ENCODE results near the gene LRRC8B.

DNA sequence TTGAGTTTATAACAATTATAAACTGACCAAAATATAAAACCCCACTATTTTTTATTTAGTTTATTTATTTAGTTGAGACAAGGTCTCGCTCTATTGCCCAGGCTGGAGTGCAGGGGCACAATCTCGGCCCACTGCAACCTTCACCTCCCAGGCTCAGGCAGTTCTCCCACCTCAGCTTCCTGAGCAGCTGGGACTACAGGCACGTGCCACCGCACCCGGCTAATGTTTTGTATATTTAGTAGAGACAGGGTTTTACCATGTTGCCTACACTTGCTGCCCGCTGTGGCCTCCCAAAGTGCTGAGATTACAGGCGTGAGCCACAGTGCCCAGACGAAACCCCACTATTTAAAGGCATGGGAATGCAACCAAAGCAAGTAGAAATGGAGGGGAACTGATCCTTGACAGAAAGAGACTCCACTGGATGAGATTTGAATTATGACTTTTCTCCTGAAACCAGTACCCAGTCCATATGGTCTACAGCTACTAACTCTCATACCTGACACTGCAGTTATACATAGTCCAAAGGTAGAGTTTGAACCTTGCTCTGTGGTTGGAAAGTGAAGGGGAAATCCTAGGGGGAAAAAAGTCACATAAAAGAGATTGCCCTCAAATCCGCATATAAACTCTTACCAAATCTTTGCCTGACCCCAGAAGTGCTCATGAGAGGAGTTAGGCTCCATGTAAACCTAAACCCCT, 119.6 kb downstream of the LRRC8B start:
- TF ChIP-seq, protein P1, sequence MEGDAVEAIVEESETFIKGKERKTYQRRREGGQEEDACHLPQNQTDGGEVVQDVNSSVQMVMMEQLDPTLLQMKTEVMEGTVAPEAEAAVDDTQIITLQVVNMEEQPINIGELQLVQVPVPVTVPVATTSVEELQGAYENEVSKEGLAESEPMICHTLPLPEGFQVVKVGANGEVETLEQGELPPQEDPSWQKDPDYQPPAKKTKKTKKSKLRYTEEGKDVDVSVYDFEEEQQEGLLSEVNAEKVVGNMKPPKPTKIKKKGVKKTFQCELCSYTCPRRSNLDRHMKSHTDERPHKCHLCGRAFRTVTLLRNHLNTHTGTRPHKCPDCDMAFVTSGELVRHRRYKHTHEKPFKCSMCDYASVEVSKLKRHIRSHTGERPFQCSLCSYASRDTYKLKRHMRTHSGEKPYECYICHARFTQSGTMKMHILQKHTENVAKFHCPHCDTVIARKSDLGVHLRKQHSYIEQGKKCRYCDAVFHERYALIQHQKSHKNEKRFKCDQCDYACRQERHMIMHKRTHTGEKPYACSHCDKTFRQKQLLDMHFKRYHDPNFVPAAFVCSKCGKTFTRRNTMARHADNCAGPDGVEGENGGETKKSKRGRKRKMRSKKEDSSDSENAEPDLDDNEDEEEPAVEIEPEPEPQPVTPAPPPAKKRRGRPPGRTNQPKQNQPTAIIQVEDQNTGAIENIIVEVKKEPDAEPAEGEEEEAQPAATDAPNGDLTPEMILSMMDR (IDR thresholded peaks at IDR 0.05; ENCODE audit: low read depth, low read length): no peak
- no peak for TF ChIP-seq EZH2phosphoT487 (IDR thresholded peaks at IDR 0.05; ENCODE audit: low read depth)
